Stimulated activated CD4-positive, alpha-beta T cell treated with anti-CD3 and anti-CD28 coated beads, TNF-alpha, amount 100 ng/mL, for 4 hours (primary cell): ENCODE data around the gene PARP4.
A peak's percentile ranks its signal among the peaks of the same experiment; 100 is the strongest.
"Not testable (repeated sequence)": the region's sequence is repeated elsewhere in the genome, so short reads cannot be mapped to it uniquely, and the experiment has no call there.

Experiments
- DNase-seq, 3 experiments: peaks; one replicate each; pipeline ENCODE4 v3.0.0-alpha.2; 2020; ENCODE audit warnings: low read depth in 3 of 3

PARP4 gene

GRCh38 chr13:24512197-24512907 lies at the start of gene PARP4:
Gene PARP4 (minus strand): TSS chr13:24512778. CDS start chr13:24503776, 9,002 bp downstream.
- peak; percentile 26 to 36 (median 28) for DNase-seq

- DNase-seq, result not testable (repeated sequence)
Observed at GRCh38 chr13:24560579-24561187, 48.1 kb upstream of the PARP4 start.

- DNase-seq, result not testable (repeated sequence)
Observed at GRCh38 chr13:24559431-24560218, 47.0 kb upstream of the PARP4 start.

GRCh38 chr13:24557081-24557480 lies 44.5 kb upstream of the PARP4 start:
- DNase-seq, result no peak

GRCh38 chr13:24553892-24554291 lies 41.3 kb upstream of the PARP4 start:
- not testable (repeated sequence) for DNase-seq

GRCh38 chr13:24541476-24542352 lies 29.1 kb upstream of the PARP4 start:
- DNase-seq, result not testable (repeated sequence)

GRCh38 chr13:24541127-24541475 lies 28.5 kb upstream of the PARP4 start:
- DNase-seq, result no peak

GRCh38 chr13:24540236-24541126 lies 27.9 kb upstream of the PARP4 start:
- no peak for DNase-seq

GRCh38 chr13:24539500-24540165 lies 27.1 kb upstream of the PARP4 start:
- DNase-seq, result no peak

- DNase-seq, result no peak
Observed at GRCh38 chr13:24529478-24529877, 16.9 kb upstream of the PARP4 start.

GRCh38 chr13:24528816-24529398 lies 16.3 kb upstream of the PARP4 start:
- DNase-seq, result no peak

GRCh38 chr13:24527266-24527775 lies 14.7 kb upstream of the PARP4 start:
- no peak for DNase-seq

- DNase-seq, result no peak
Observed at GRCh38 chr13:24520733-24521132, 8.2 kb upstream of the PARP4 start.

- DNase-seq, result no peak
Observed at GRCh38 chr13:24516919-24517318, 4.3 kb upstream of the PARP4 start.

- no peak for DNase-seq
Observed at GRCh38 chr13:24512908-24513213, 283 bp upstream of the PARP4 start.

GRCh38 chr13:24511816-24512196 lies 772 bp downstream of the PARP4 start:
- no peak for DNase-seq

- DNase-seq, result peak; percentile 28 to 39 (median 30)
Observed at GRCh38 chr13:24511019-24511815, 1.4 kb downstream of the PARP4 start.

GRCh38 chr13:24506698-24507335 lies 5.8 kb downstream of the PARP4 start:
- no peak for DNase-seq
